GM21367 (cell line): Measurements from ENCODE around the gene NCBP2L.

Source experiments
- ATAC-seq: cut with Tn5 transposase; IDR thresholded peaks from one replicate; pipeline ENCODE4 v1.9.1; 2021; ENCODE audit not compliant: unreplicated experiment

The NCBP2L gene

GRCh38 chrX:107752043-107752442 lies 25.5 kb upstream of the NCBP2L start:
- no peak for ATAC-seq

GRCh38 chrX:107752714-107753113 lies 24.8 kb upstream of the NCBP2L start:
- ATAC-seq: no peak

GRCh38 chrX:107753187-107753586 lies 24.3 kb upstream of the NCBP2L start:
- ATAC-seq: no peak

- no peak for ATAC-seq
These were observed 21.8 kb upstream of the NCBP2L start for GRCh38 chrX:107755721-107756120.

GRCh38 chrX:107758231-107758766 lies 19.2 kb upstream of the NCBP2L start:
- ATAC-seq: no peak

GRCh38 chrX:107760304-107761077 lies 17.0 kb upstream of the NCBP2L start:
- ATAC-seq: no peak

GRCh38 chrX:107763647-107764046 lies 13.9 kb upstream of the NCBP2L start:
- ATAC-seq: no peak

GRCh38 chrX:107764845-107765608 lies 12.5 kb upstream of the NCBP2L start:
- no peak for ATAC-seq

- no peak for ATAC-seq
These were observed 10.9 kb upstream of the NCBP2L start for GRCh38 chrX:107766470-107767150.

GRCh38 chrX:107768051-107768450 lies 9.5 kb upstream of the NCBP2L start:
- no peak for ATAC-seq

- no peak for ATAC-seq
These were observed 7.8 kb upstream of the NCBP2L start for GRCh38 chrX:107769581-107770317.

GRCh38 chrX:107773206-107773605 lies 4.3 kb upstream of the NCBP2L start:
- no peak for ATAC-seq

- no peak for ATAC-seq
These were observed 3.6 kb upstream of the NCBP2L start for GRCh38 chrX:107773906-107774435.

- no peak for ATAC-seq
These were observed 2.4 kb upstream of the NCBP2L start for GRCh38 chrX:107775000-107775733.

GRCh38 chrX:107775734-107776511 lies 1.6 kb upstream of the NCBP2L start, which contains the start of gene TSC22D3:
Gene TSC22D3 (minus strand): TSS chrX:107775787. CDS start chrX:107775419, 368 bp downstream.
- ATAC-seq: peak; percentile 87

- peak; percentile 82 for ATAC-seq
These were observed 641 bp upstream of the NCBP2L start for GRCh38 chrX:107776649-107777535.

GRCh38 chrX:107780525-107780924 lies 3.0 kb downstream of the NCBP2L start:
- no peak for ATAC-seq

- ATAC-seq: no peak
These were observed 10.3 kb downstream of the NCBP2L start for GRCh38 chrX:107787827-107788226.
